Globus pallidus (tissue), 1 donor: ENCODE measurements around the gene TCEAL1.
"Not testable (repeated sequence)": the region's sequence is repeated elsewhere in the genome, so short reads cannot be mapped to it uniquely, and the experiment has no call there.

Experiments
- DNase-seq: peaks from one replicate; pipeline ENCODE4 v3.0.0-alpha.2; 2015; ENCODE audit warnings: low spot score

TCEAL1 gene

GRCh38 chrX:103628386-103629317, at the start of gene TCEAL1:
Gene TCEAL1, plus strand, starts transcription at chrX:103628975. Its CDS starts 942 bp downstream, at chrX:103629917.
- DNase-seq = peak; percentile 78

- peak; percentile 24 for DNase-seq
Measured at GRCh38 chrX:103584596-103584995, 44.2 kb upstream of the TCEAL1 start.

- DNase-seq = peak; percentile 63
Measured at GRCh38 chrX:103585411-103586313, 43.1 kb upstream of the TCEAL1 start, which contains the start of gene TCEAL4. Gene TCEAL4, plus strand, starts transcription at chrX:103585515. Its CDS starts 1,161 bp downstream, at chrX:103586676.

GRCh38 chrX:103586314-103586646, 42.5 kb upstream of the TCEAL1 start:
- peak; percentile 18 for DNase-seq

- no peak for DNase-seq
Measured at GRCh38 chrX:103586659-103587058, 42.1 kb upstream of the TCEAL1 start.

GRCh38 chrX:103592295-103592694, 36.5 kb upstream of the TCEAL1 start:
- DNase-seq = not testable (repeated sequence)

GRCh38 chrX:103595202-103595601, 33.6 kb upstream of the TCEAL1 start:
- DNase-seq = not testable (repeated sequence)

GRCh38 chrX:103607364-103608305, 21.1 kb upstream of the TCEAL1 start, which contains the start of gene TCEAL3:
Gene TCEAL3, plus strand, starts transcription at chrX:103607963. Its CDS starts 1,102 bp downstream, at chrX:103609065.
- DNase-seq = peak; percentile 58

GRCh38 chrX:103608306-103608963, 20.3 kb upstream of the TCEAL1 start:
- no peak for DNase-seq

- DNase-seq = no peak
Measured at GRCh38 chrX:103610282-103610681, 18.5 kb upstream of the TCEAL1 start.

GRCh38 chrX:103613362-103613890, 15.3 kb upstream of the TCEAL1 start:
- DNase-seq = no peak

- DNase-seq = no peak
Measured at GRCh38 chrX:103614999-103615398, 13.8 kb upstream of the TCEAL1 start.

- no peak for DNase-seq
Measured at GRCh38 chrX:103615781-103616371, 12.9 kb upstream of the TCEAL1 start.

- no peak for DNase-seq
Measured at GRCh38 chrX:103616676-103617186, 12.0 kb upstream of the TCEAL1 start.

- no peak for DNase-seq
Measured at GRCh38 chrX:103624111-103624510, 4.7 kb upstream of the TCEAL1 start.

- DNase-seq = no peak
Measured at GRCh38 chrX:103626855-103627254, 1.9 kb upstream of the TCEAL1 start.

GRCh38 chrX:103629318-103630170, 769 bp downstream of the TCEAL1 start:
- peak; percentile 75 for DNase-seq

GRCh38 chrX:103630171-103630511, 1.4 kb downstream of the TCEAL1 start:
- no peak for DNase-seq

GRCh38 chrX:103631145-103631544, 2.4 kb downstream of the TCEAL1 start:
- no peak for DNase-seq
